ENCODE measurements around the gene TMEM132A. TPM values are rescaled to one million over a fixed set of nuclear protein-coding genes. Genes with fewer than 3 reads are reported as not detected.

TMEM132A gene
- total and polyA plus RNA-seq, 9 of the 15 experiments (the other 6 are each of a cell fraction or from before 2014, with no cell fraction given): 0.04 to 1.1 (median 0.18) TPM; not detected in 4

- BruUV-seq (replicated peaks): no TSS peak
- CTCF ChIA-PET (ENCODE audit: low intra/inter-chr PET ratio): no interaction called here
These were observed 12.3 kb downstream of the TMEM132A start for GRCh38 chr11:60936467-60937143.

More at GRCh38 chr11:60936467-60937143, 12.3 kb downstream of the TMEM132A start:
- H3K9me3 ChIP-seq (replicated peaks; ENCODE audit: control insufficient read depth, insufficient read depth, low read depth, low read length): no peaks in the 10 kb centered on the region
- no peaks in the 10 kb centered on the region for H3K79me2 ChIP-seq (ENCODE audit: control insufficient read depth, insufficient read depth, low read length)
- TF ChIP-seq ZNF274 (IDR thresholded peaks at IDR 0.05; ENCODE audit: borderline replicate concordance, low read depth, low read length) (no peak), ZBTB49 (CRISPR knock-in tag; IDR thresholded peaks at IDR 0.05; ENCODE audit: borderline replicate concordance) (no peak), HDAC6 (IDR thresholded peaks at IDR 0.05; ENCODE audit: low read depth, low read length) (no peak), SREBF2 (CRISPR knock-in tag; IDR thresholded peaks at IDR 0.05) (no peak)
- H3K27me3 ChIP-seq (ENCODE audit: control insufficient read depth in 2 of 2, insufficient read depth in 2 of 2, low read length in 2 of 2): peaks cover 66 to 86% of the 10 kb centered on the region in 2 experiments
- H3K4me1 ChIP-seq (replicated peaks in 1 of 2; ENCODE audit: control insufficient read depth in 2 of 2, insufficient read depth in 2 of 2, low read length in 2 of 2): peaks cover 0 to 24% of the 10 kb centered on the region in 2 experiments; a peak in 1 of 5 replicates
- in situ Hi-C loops (cut with MboI) (no loop called here), intact Hi-C loops (cut with micrococcal nuclease) (no loop called here)
- WGBS (ENCODE audit: insufficient coverage, low coverage, missing lambda C conversion rate): 4% methylated on average over 13 of the region's 18 CpGs
- FAIRE-seq (no peak), DNase-seq (ENCODE audit: extremely low read depth in 1 of 4, low spot score in 3 of 4) (no peak), ATAC-seq (no peak)
- H3K27ac ChIP-seq (ENCODE audit: extremely low read depth, low read depth, low read length): no peak overlapping the region
- peaks cover 16% of the 10 kb centered on the region for H4K20me1 ChIP-seq (replicated peaks; ENCODE audit: control insufficient read depth, insufficient read depth, low read length)
- H3K4me2 ChIP-seq (ENCODE audit: insufficient read depth, low read length): no peak overlapping the region
- H3K9me1 ChIP-seq (ENCODE audit: control insufficient read depth, insufficient read depth, low read length): no peaks in the 10 kb centered on the region
- H3K4me3 ChIP-seq: no peak overlapping the region
- no peak overlapping the region for H2AFZ ChIP-seq (ENCODE audit: low read depth, low read length)
- no peaks in the 10 kb centered on the region for H3K36me3 ChIP-seq (ENCODE audit: control insufficient read depth, insufficient read depth, low read length)
- H3K9ac ChIP-seq (ENCODE audit: insufficient read depth in 1 of 2, low read depth in 2 of 2, low read length in 2 of 2): no peak overlapping the region
- POLR2A ChIA-PET: no interaction called here
